ENCODE results near the gene GPR15LG. TPM values are rescaled to one million over a fixed set of nuclear protein-coding genes. Genes with fewer than 3 reads are reported as not detected.
"Not testable (repeated sequence)": the region's sequence is repeated elsewhere in the genome, so short reads cannot be mapped to it uniquely, and the experiment has no call there.

The GPR15LG gene
- total RNA-seq (2014; rRNA removed), result not detected in 2 replicates
- Bru-seq, nascent RNA, result percentile 7 among the genes with signal in this experiment
- percentile 19 among the genes with signal in this experiment for BruChase-seq, experiment 1, labeled RNA remaining after a 6-hour chase
- BruChase-seq, experiment 2, labeled RNA remaining after a 2-hour chase, result percentile 29 among the genes with signal in this experiment
- long read RNA-seq, result 0 reads

GRCh38 chr10:84173501-84173929, at the start of gene GPR15LG:
TSS of gene GPR15LG (plus strand) at chr10:84173801. CDS start at chr10:84173852, 51 bp downstream.
- Histone ChIP-seq H3K9me3 (ENCODE audit: low read length) (no peaks in the 10 kb centered on the region), H3K4me1 (ENCODE audit: insufficient read depth, low read length) (no peaks in the 10 kb centered on the region), H3K4me2 (ENCODE audit: low read length) (no peak within 1 kb of the TSS), H3K27ac (ENCODE audit: low read length) (no peak within 1 kb of the TSS), H4K20me1 (ENCODE audit: low read length) (no peaks in the 10 kb centered on the region), H3K9ac (ENCODE audit: low read length) (no peak within 1 kb of the TSS), H3K9me2 (replicated peaks; ENCODE audit: low read length) (no peaks in the 10 kb centered on the region), H3F3A (ENCODE audit: low read length, unreplicated experiment) (no peaks in the 10 kb centered on the region), H3K36me3 (ENCODE audit: low read depth, low read length) (no peaks in the 10 kb centered on the region), H3K27me3 (ENCODE audit: low read length) (0 out of 2 replicates have a peak, but pooled peaks cover 8% of the 10 kb centered on the region), H2AFZ (ENCODE audit: low read length) (no peak within 1 kb of the TSS), H3K79me2 (ENCODE audit: low read length) (no peaks in the 10 kb centered on the region), H3K4me3 (ENCODE audit: low read length) (no peak within 1 kb of the TSS)
- no peak for DNase-seq
- BruUV-seq (replicated peaks), result no TSS peak
- intact Hi-C loops (cut with micrococcal nuclease), result no loop called here
- ChIA-PET POLR2A (ENCODE audit: unreplicated experiment) (no interaction called here), CTCF (no interaction called here)
- TF ChIP-seq EZH2phosphoT487 (IDR thresholded peaks at IDR 0.05; ENCODE audit: borderline replicate concordance, low read length) (no peak), CTCF (conservative IDR thresholded peaks at IDR 0.05; ENCODE audit: low read depth, low read length) (no peak), EZH2 (IDR thresholded peaks at IDR 0.05; ENCODE audit: low read length, unreplicated experiment) (no peak)
- ATAC-seq, result no peak

GRCh38 chr10:84125910-84126784, 47.5 kb upstream of the GPR15LG start:
- BruUV-seq (replicated peaks); H4K20me1 ChIP-seq (ENCODE audit: low read length); H3K36me3 ChIP-seq (ENCODE audit: low read depth, low read length); H3K79me2 ChIP-seq (ENCODE audit: low read length); CTCF ChIA-PET; H3K4me3 ChIP-seq (ENCODE audit: low read length); H3K27me3 ChIP-seq (ENCODE audit: low read length); intact Hi-C loops (cut with micrococcal nuclease); POLR2A ChIA-PET (ENCODE audit: unreplicated experiment); H3K9me3 ChIP-seq (ENCODE audit: low read length); H3K9me2 ChIP-seq (replicated peaks; ENCODE audit: low read length); H3K4me1 ChIP-seq (ENCODE audit: insufficient read depth, low read length); H3K27ac ChIP-seq (ENCODE audit: low read length); H3F3A ChIP-seq (ENCODE audit: low read length, unreplicated experiment); ATAC-seq; H3K4me2 ChIP-seq (ENCODE audit: low read length); H2AFZ ChIP-seq (ENCODE audit: low read length); H3K9ac ChIP-seq (ENCODE audit: low read length): not testable (repeated sequence)
- DNase-seq, result peak; percentile 10

- H3K4me3 ChIP-seq (ENCODE audit: low read length), result no peak overlapping the region
- no peak overlapping the region for H3K9ac ChIP-seq (ENCODE audit: low read length)
- H3F3A ChIP-seq (ENCODE audit: low read length, unreplicated experiment), result no peaks in the 10 kb centered on the region
- CTCF ChIA-PET, result no interaction called here
- no peaks in the 10 kb centered on the region for H3K36me3 ChIP-seq (ENCODE audit: low read depth, low read length)
- H2AFZ ChIP-seq (ENCODE audit: low read length), result no peak overlapping the region
- no peak for TF ChIP-seq EZH2phosphoT487 (IDR thresholded peaks at IDR 0.05; ENCODE audit: borderline replicate concordance, low read length)
- no peak for TF ChIP-seq CTCF (conservative IDR thresholded peaks at IDR 0.05; ENCODE audit: low read depth, low read length)
- no peak for TF ChIP-seq EZH2 (IDR thresholded peaks at IDR 0.05; ENCODE audit: low read length, unreplicated experiment)
- intact Hi-C loops (cut with micrococcal nuclease), result no loop called here
- H3K9me3 ChIP-seq (ENCODE audit: low read length), result no peaks in the 10 kb centered on the region
- no peaks in the 10 kb centered on the region for H3K4me1 ChIP-seq (ENCODE audit: insufficient read depth, low read length)
- H3K79me2 ChIP-seq (ENCODE audit: low read length), result no peaks in the 10 kb centered on the region
- no peaks in the 10 kb centered on the region for H3K27me3 ChIP-seq (ENCODE audit: low read length)
- H4K20me1 ChIP-seq (ENCODE audit: low read length), result no peaks in the 10 kb centered on the region
- no TSS peak for BruUV-seq (replicated peaks)
- H3K27ac ChIP-seq (ENCODE audit: low read length), result no peak overlapping the region
- H3K9me2 ChIP-seq (replicated peaks; ENCODE audit: low read length), result no peaks in the 10 kb centered on the region
- DNase-seq (no peak), ATAC-seq (no peak)
- POLR2A ChIA-PET (ENCODE audit: unreplicated experiment), result no interaction called here
- H3K4me2 ChIP-seq (ENCODE audit: low read length), result no peak overlapping the region
Measured at GRCh38 chr10:84126785-84127167, 46.8 kb upstream of the GPR15LG start.
